Astrocyte (in vitro differentiated cells and primary cell): ENCODE results near the gene APOA1. TPM values are rescaled to one million over a fixed set of nuclear protein-coding genes. Genes with fewer than 3 reads are reported as not detected.

Experiments
- DNase-seq: peaks from one replicate; pipeline ENCODE4 v3.0.0-alpha.2; 2010; ENCODE audit warnings: low read depth
- FAIRE-seq: peaks from 2 replicates; lab custom pipeline; 2011; peaks lifted over from hg19 to GRCh38; lab: Jason Lieb, UNC
- H2AFZ ChIP-seq: 2 replicates; pipeline ENCODE4 v1.6.0; 2012; ENCODE audit warnings: low read depth, low read length, inconsistent platforms
- H3K27ac ChIP-seq: 2 replicates; pipeline ENCODE4 v1.5.1; 2011; ENCODE audit warnings: low read depth, low read length, inconsistent platforms
- H3K27me3 ChIP-seq: 2 replicates; pipeline ENCODE4 v1.6.0; 2011; ENCODE audit warnings: low read length, inconsistent platforms; ENCODE audit not compliant: insufficient read depth
- H3K36me3 ChIP-seq: 2 replicates; pipeline ENCODE4 v1.5.1; 2011; ENCODE audit warnings: low read length, inconsistent platforms; ENCODE audit not compliant: insufficient read depth
- H3K4me1 ChIP-seq: 2 replicates; pipeline ENCODE4 v1.5.1; 2011; ENCODE audit warnings: low read length, inconsistent platforms; ENCODE audit not compliant: insufficient read depth
- H3K4me2 ChIP-seq: 2 replicates; pipeline ENCODE4 v1.6.0; 2012; ENCODE audit warnings: low read length, inconsistent platforms
- H3K4me3 ChIP-seq: 2 replicates; pipeline ENCODE4 v1.5.1; 2011; ENCODE audit warnings: low read depth, mild to moderate bottlenecking, low read length, inconsistent platforms; ENCODE audit not compliant: insufficient read depth
- H3K79me2 ChIP-seq: 2 replicates; pipeline ENCODE4 v1.6.0; 2012; ENCODE audit warnings: mild to moderate bottlenecking, low read length, inconsistent platforms; ENCODE audit not compliant: insufficient read depth
- H3K9ac ChIP-seq: 2 replicates; pipeline ENCODE4 v1.6.0; 2012; ENCODE audit warnings: mild to moderate bottlenecking, low read length, inconsistent platforms
- H3K9me3 ChIP-seq: 2 replicates; pipeline ENCODE4 v1.5.1; 2012; ENCODE audit warnings: low read depth, mild to moderate bottlenecking, low read length, inconsistent platforms; ENCODE audit not compliant: insufficient read depth
- H4K20me1 ChIP-seq: 2 replicates; pipeline ENCODE4 v1.6.0; 2012; ENCODE audit warnings: low read length, inconsistent platforms; ENCODE audit not compliant: insufficient read depth
- H3K27ac Mint-ChIP-seq: one replicate; pipeline ENCODE4 v1.8.0; 2021; ENCODE audit warnings: mild to moderate bottlenecking, mixed read lengths; ENCODE audit not compliant: unreplicated experiment
- H3K27me3 Mint-ChIP-seq: one replicate; pipeline ENCODE4 v1.8.0; 2021; ENCODE audit warnings: low read depth, mixed read lengths; ENCODE audit not compliant: unreplicated experiment
- H3K36me3 Mint-ChIP-seq: one replicate; pipeline ENCODE4 v1.8.0; 2021; ENCODE audit warnings: low read depth, mixed read lengths; ENCODE audit not compliant: unreplicated experiment
- H3K4me1 Mint-ChIP-seq: one replicate; pipeline ENCODE4 v1.8.0; 2021; ENCODE audit warnings: low read depth, mixed read lengths; ENCODE audit not compliant: unreplicated experiment
- H3K4me3 Mint-ChIP-seq: one replicate; pipeline ENCODE4 v1.8.0; 2021; ENCODE audit warnings: mild to moderate bottlenecking, moderate library complexity, mixed read lengths; ENCODE audit not compliant: unreplicated experiment
- H3K9me3 Mint-ChIP-seq: one replicate; pipeline ENCODE4 v1.8.0; 2021; ENCODE audit warnings: mild to moderate bottlenecking, mixed read lengths; ENCODE audit not compliant: unreplicated experiment
- CTCF ChIP-seq: IDR thresholded peaks from 2 replicates; pipeline ENCODE4 v1.5.1; 2011; ENCODE audit warnings: low read depth, mild to moderate bottlenecking, inconsistent platforms, low read length, moderate library complexity; ENCODE audit not compliant: insufficient read depth
- EZH2 ChIP-seq: IDR thresholded peaks from 2 replicates; pipeline ENCODE4 v1.6.1; 2012; ENCODE audit warnings: mild to moderate bottlenecking, low read length, inconsistent platforms; ENCODE audit not compliant: insufficient read depth
- total RNA-seq: library from RNA; stranded (reverse); gene quantifications from 2 replicates; pipeline ENCODE4 v1.2.1, GENCODE V29; 2021

APOA1 gene
- total RNA-seq, 1 donor from 2014 or later, result 6.0 TPM

- Mint-ChIP-seq H3K4me3 (no peak overlapping the region), H3K27me3 (peaks cover 13% of the 10 kb centered on the region)
- H2AFZ ChIP-seq, result no peak overlapping the region
These were observed 47.0 kb downstream of the APOA1 start for GRCh38 chr11:116790167-116791001.

GRCh38 chr11:116788975-116789374 is 48.4 kb downstream of the APOA1 start:
- Mint-ChIP-seq H3K27ac (peak overlapping the region; percentile 51), H3K4me1 (peaks cover 21% of the 10 kb centered on the region), H3K36me3 (peaks cover 14% of the 10 kb centered on the region), H3K4me3 (peak overlapping the region; percentile 89), H3K9me3 (no peaks in the 10 kb centered on the region), H3K27me3 (peaks cover 13% of the 10 kb centered on the region)
- Histone ChIP-seq H3K79me2 (peaks cover 24% of the 10 kb centered on the region), H3K4me3 (no peak overlapping the region), H3K4me1 (peaks cover 28% of the 10 kb centered on the region), H3K9ac (no peak overlapping the region), H3K36me3 (peaks cover 28% of the 10 kb centered on the region), H4K20me1 (peaks cover 14% of the 10 kb centered on the region), H3K27me3 (no peaks in the 10 kb centered on the region), H3K9me3 (no peaks in the 10 kb centered on the region), H3K27ac (no peak overlapping the region), H2AFZ (no peak overlapping the region), H3K4me2 (no peak overlapping the region)
- DNase-seq, result no peak
- TF ChIP-seq EZH2, result no peak
- no peak for TF ChIP-seq CTCF
- no peak for FAIRE-seq

More at GRCh38 chr11:116790167-116791001, 47.0 kb downstream of the APOA1 start:
- Histone ChIP-seq H3K36me3 (peaks cover 14% of the 10 kb centered on the region), H3K27ac (no peak overlapping the region), H3K79me2 (peaks cover 21% of the 10 kb centered on the region), H3K4me1 (peaks cover 28% of the 10 kb centered on the region), H3K9me3 (no peaks in the 10 kb centered on the region), H4K20me1 (peaks cover 10% of the 10 kb centered on the region), H3K9ac (no peak overlapping the region), H3K4me3 (no peak overlapping the region), H3K27me3 (no peaks in the 10 kb centered on the region), H3K4me2 (no peak overlapping the region)
- Mint-ChIP-seq H3K27ac (no peak overlapping the region), H3K9me3 (no peaks in the 10 kb centered on the region), H3K36me3 (peaks cover 4% of the 10 kb centered on the region), H3K4me1 (peaks cover 21% of the 10 kb centered on the region)
- no peak for DNase-seq
- no peak for TF ChIP-seq EZH2
- FAIRE-seq, result no peak

- H3K9me3 ChIP-seq, result no peaks in the 10 kb centered on the region
- H3K4me2 ChIP-seq, result peak overlapping the region; percentile 97
- no peaks in the 10 kb centered on the region for H3K9me3 Mint-ChIP-seq
- FAIRE-seq (no peak), DNase-seq (no peak)
- peak overlapping the region; percentile 94 for H3K9ac ChIP-seq
- H3K4me3 ChIP-seq, result peak overlapping the region; percentile 91
- H2AFZ ChIP-seq, result peak overlapping the region; percentile 98
- peaks cover 13% of the 10 kb centered on the region for H3K27me3 Mint-ChIP-seq
- peak overlapping the region; percentile 97 for H3K27ac Mint-ChIP-seq
- peak overlapping the region; percentile 91 for H3K27ac ChIP-seq
- TF ChIP-seq EZH2 (no peak), CTCF (no peak)
- no peaks in the 10 kb centered on the region for H3K27me3 ChIP-seq
- H3K4me1 ChIP-seq, result peaks cover 27% of the 10 kb centered on the region
- peaks cover 14% of the 10 kb centered on the region for H4K20me1 ChIP-seq
- H3K36me3 ChIP-seq, result peaks cover 33% of the 10 kb centered on the region
- H3K4me3 Mint-ChIP-seq, result peak overlapping the region; percentile 89
- H3K4me1 Mint-ChIP-seq, result peaks cover 19% of the 10 kb centered on the region
- peaks cover 24% of the 10 kb centered on the region for H3K79me2 ChIP-seq
- peaks cover 15% of the 10 kb centered on the region for H3K36me3 Mint-ChIP-seq
These were observed 48.9 kb downstream of the APOA1 start for GRCh38 chr11:116788534-116788933.
